B cell (primary cell): Measurements from ENCODE around the gene CREB5.

ENCODE experiments used
- EZH2 ChIP-seq: IDR thresholded peaks from 2 replicates; pipeline ENCODE4 v1.6.1; 2012; ENCODE audit warnings: borderline replicate concordance, low read depth, mild to moderate bottlenecking, moderate library complexity, low read length; ENCODE audit not compliant: insufficient read depth, poor library complexity, severe bottlenecking
- TF ChIP-seq, protein P1 (sequence below): fragments of 200-600 bp; IDR thresholded peaks from one replicate; pipeline ENCODE4 v1.8.0; 2022; ENCODE audit warnings: antibody characterized with exemption, mild to moderate bottlenecking

DNA sequence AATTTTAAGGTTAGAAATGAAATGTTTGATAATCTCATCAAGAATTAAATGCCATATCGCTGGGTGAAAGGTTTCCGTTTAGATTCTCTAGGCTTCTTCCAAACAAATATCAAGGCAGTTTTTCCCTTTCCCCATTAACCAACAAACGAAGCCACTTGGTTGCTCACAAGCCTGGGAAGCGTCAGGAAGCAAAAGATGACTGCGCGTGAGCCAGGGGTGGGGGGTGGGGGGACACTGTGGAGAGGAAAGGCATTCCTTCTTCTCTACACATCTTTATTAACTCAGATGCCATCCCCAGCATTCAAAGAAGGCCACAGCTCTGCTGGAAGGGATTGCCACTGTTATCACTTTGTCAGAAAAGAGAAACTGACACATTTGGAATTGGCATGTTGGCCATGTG, 338.7 kb downstream of the CREB5 start:
- TF ChIP-seq, protein P1, sequence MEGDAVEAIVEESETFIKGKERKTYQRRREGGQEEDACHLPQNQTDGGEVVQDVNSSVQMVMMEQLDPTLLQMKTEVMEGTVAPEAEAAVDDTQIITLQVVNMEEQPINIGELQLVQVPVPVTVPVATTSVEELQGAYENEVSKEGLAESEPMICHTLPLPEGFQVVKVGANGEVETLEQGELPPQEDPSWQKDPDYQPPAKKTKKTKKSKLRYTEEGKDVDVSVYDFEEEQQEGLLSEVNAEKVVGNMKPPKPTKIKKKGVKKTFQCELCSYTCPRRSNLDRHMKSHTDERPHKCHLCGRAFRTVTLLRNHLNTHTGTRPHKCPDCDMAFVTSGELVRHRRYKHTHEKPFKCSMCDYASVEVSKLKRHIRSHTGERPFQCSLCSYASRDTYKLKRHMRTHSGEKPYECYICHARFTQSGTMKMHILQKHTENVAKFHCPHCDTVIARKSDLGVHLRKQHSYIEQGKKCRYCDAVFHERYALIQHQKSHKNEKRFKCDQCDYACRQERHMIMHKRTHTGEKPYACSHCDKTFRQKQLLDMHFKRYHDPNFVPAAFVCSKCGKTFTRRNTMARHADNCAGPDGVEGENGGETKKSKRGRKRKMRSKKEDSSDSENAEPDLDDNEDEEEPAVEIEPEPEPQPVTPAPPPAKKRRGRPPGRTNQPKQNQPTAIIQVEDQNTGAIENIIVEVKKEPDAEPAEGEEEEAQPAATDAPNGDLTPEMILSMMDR = no peak
- no peak for TF ChIP-seq EZH2
